NCI-H460 (cell line): Measurements from ENCODE around the gene USP36. TPM values are rescaled to one million over a fixed set of nuclear protein-coding genes. Genes with fewer than 3 reads are reported as not detected.
"Not testable (repeated sequence)": the region's sequence is repeated elsewhere in the genome, so short reads cannot be mapped to it uniquely, and the experiment has no call there.

ENCODE experiments used
- DNase-seq: peaks from one replicate; pipeline ENCODE4 v3.0.0-alpha.2; 2016; ENCODE audit warnings: low read depth; ENCODE audit errors: extremely low read depth
- total RNA-seq: library from RNA; depleted of rRNA; stranded (reverse); fragments of >200 nt; shearing (Covaris generic); gene quantifications from 2 replicates; pipeline ENCODE4 v1.2.3, GENCODE V29; 2014

The USP36 gene
- total RNA-seq, 1 experiment from 2014 or later = 55.5 TPM

DNA sequence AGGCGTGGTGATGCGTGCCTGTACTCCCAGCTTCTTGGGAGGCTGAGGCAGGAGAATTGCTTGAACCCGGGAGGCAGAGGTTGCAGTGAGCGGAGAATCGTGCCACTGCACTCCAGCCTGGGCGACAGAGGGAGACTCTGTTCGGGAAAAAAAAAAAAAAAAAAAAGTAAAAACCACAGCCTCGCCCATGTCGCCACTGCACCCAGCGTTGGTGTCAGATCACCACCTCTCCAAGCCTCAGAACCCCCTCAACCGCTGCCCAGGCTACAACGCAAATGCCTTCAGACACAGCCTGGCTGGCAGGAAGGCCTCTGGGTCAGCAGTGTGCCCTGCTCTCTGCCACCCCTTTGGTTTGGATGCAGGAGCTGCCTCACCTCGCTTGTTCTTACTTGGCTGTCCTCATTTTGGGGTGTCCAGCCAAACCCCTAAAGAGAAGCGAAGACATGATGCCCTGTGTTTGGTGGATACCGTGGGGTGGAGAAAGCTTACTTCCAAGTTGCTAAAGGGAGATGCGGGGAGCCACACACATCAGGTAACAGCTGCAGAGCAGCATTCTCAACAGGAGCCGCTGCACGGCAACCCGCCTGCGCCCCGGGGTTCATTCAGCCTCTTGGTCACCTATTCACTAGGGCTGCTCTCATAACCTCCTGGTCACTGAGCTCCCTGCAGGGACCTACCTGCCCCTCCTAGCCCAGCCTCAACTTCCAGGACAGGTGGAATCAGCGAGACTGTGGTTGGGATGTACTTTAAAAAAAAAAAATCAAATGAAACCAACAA lies 45.6 kb downstream of the USP36 start:
- DNase-seq = no peak

- DNase-seq = no peak
Measured at GRCh38 chr17:78794399-78794798, 46.2 kb downstream of the USP36 start.

- DNase-seq = no peak
Measured at GRCh38 chr17:78793968-78794367, 46.6 kb downstream of the USP36 start.

GRCh38 chr17:78793415-78793814 lies 47.2 kb downstream of the USP36 start:
- DNase-seq = no peak

DNA sequence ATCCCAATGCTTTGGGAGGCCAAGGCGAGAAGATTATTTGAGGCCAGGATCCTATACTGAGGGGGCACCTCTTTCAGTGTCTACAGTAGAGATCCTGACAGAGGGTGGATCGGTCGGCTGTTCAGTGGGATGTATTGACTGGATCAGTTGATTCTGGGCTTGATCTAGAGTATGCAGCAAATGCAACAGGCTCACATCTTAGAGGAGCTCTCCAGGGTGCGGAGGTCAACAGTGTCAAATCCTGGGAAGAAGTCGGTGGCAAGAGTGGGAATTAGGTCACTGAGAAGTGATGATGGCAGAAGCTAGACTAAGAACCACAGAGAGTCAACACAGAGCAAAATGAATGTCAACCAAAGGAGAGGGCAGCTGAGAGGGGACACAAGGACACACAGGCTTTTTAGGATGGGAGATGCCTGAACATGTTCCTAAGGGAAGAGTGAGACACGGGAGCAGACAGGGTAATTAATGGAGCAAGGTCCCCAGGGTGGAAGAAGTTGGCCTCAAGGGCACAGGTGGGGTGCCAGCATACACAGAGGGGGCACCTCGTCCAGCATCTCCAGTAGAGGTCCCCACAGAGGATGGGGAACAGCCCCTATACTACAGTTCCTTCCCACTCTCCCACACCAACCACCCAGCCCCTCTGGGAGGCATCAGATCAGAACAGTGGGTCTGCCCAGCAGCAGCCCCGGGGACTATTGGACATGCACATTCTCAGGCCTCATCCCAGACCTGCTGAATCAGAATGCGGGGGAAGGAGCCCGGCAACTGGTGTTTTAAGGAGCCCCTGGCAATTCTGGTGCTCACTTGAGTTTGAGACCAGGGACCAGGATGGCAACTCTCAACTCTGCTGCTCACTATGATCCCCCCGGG lies 48.5 kb downstream of the USP36 start:
- no peak for DNase-seq

DNA sequence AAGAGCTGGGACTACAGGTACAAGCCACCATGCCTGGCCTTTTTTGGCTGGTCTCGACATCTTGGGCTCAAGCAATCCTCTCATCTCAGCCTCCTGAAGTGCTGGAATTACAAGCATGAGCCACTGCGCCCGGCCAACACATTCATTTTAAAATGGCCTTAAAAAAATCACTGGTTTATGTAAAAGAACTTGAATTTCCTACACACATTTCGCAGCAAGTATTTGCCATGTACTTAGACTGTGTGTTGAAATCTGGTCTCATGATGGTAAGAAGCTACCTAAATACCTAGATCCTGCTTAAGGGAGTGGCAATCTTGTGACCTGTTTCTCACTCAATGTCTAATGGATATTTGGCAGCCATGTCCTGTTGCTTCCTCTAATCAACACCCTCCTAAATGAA lies 50.1 kb downstream of the USP36 start:
- DNase-seq = no peak

DNA sequence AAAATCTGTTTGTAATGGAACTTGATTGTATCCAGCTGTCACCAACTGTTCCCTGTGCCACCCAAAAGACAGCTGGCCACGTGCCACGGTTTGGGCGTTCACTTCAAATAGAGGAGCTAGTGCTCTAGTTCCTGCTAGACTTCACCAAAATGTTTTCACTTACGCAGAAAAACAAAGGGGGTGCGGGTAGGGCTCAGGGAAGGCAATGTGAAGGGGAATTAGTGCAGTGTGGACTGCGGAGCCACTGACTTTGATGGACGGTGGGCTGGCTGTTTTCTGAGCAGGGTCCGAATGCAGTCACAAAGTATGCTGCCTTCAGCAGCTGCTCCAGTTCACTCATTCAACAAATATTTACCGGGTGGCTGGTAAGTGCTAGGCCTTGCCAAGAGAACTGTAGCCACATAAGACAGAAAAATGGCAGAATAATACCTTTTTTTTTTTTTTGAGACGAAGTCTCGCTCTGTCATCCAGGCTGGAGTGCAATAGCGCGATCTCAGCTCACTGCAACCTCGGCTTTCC lies 50.9 kb downstream of the USP36 start:
- DNase-seq = peak; percentile 38

- peak; percentile 35 for DNase-seq
Measured at GRCh38 chr17:78789149-78789662, 51.4 kb downstream of the USP36 start.

GRCh38 chr17:78788451-78788850 lies 52.2 kb downstream of the USP36 start:
- no peak for DNase-seq

DNA sequence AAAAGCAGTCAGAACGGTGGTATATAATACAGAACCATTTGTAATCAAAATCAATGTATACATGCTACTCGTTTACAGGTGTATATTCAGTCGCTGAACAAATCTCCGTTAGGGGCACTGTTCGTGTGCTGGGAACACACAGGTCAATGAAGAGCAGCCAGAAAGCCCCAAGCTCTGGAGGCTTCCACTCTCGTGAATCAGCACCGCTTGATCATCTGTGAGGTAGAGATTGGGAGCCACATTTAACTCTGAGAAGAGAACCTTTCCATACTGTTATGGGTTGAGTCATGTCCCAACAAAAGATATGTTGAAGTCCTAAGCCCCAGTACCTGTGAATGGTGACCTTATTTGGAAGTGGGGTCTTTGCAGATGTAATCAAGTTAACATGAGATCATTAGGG lies 53.2 kb downstream of the USP36 start:
- peak; percentile 38 for DNase-seq

- DNase-seq = no peak
Measured at GRCh38 chr17:78785663-78786057, 55.0 kb downstream of the USP36 start.

- no peak for DNase-seq
Measured at GRCh38 chr17:78785011-78785662, 55.5 kb downstream of the USP36 start.

DNA sequence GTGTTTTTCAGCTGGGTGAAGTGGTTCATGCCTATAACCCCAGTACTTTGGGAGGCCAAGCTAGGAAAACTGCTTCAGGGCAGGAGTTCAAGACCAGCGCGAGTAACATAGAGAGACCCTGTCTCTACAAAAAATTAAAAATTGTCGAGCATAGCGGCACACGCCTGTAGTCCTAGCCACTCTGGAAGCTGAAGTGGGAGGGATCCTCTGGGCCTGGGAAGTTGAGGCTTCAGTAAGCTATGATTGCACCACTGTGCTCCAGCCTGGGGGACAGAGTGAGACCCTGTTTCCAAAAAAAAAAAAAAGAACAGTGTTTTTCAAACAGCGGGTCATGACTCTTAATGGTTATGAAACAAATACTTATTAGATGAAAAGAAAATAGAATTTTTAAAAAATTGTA lies 56.3 kb downstream of the USP36 start:
- DNase-seq = no peak

- DNase-seq = no peak
Measured at GRCh38 chr17:78783711-78784324, 56.8 kb downstream of the USP36 start.

DNA sequence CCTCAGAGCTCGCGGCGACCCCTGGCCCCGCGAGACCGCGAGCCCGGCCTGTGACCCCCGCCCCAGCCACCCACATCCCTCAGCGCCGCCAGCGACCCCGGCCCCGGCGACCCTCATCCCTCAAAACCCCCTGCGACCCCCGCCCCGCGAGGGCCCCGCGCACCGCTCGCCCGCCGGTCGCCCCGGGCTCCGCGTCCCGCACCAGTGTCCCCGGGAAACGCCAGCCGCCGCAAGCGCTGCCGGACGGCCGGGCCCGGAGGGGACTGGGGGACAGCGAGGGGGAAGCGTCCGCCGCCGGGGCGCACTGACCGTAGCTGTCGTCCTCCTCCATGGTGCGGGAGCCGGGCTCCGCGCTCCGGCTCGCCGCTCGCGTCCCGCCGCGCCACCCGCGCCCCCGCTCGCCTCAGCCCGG lies 58.7 kb downstream of the USP36 start, which contains the start of gene CYTH1:
CYTH1 (minus strand) TSS at position 381 of the 412 bp plus-strand sequence; CDS start at position 331, 50 bp downstream.
- DNase-seq = no peak

- DNase-seq = no peak
Measured at GRCh38 chr17:78781104-78781892, 59.3 kb downstream of the USP36 start.

GRCh38 chr17:78780335-78780734 lies 60.3 kb downstream of the USP36 start:
- DNase-seq = no peak

DNA sequence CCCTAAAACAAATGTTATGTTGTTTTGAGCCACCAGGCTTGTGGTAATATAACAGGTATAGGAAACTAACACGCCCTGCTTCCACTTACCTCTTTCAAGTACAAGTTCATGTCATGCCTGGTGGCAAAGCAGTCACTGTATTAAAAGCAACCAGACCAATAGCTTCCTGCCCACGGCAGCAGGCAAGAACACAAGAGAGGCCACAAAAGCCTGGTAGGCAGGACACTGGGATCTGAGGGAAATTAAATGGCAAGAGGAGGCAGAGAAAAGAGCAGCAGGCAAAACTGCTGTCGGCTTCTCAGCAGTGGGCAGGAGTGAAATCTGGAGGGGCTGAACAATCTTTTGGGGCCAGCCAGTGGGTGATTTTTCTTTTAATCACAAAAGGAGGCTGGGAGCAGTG lies 60.8 kb downstream of the USP36 start:
- DNase-seq = no peak

DNA sequence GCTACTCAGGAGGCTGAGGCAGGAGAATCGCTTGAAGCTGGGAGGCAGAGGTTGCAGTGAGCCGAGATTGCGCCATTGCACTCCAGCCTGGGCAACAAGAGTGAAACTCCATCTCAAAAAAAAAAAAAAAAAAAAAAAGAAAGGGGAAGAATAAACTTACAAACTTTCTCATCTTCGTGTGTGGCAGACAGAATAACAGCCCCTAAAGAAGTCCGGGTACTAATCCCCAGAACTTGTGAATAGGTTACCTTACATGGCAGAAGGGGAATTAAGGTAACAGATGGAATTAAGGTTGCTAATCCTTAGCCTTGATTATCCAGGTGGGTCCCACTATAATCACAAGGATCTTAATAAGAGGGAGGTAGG lies 61.3 kb downstream of the USP36 start:
- DNase-seq = not testable (repeated sequence)

GRCh38 chr17:78777881-78778280 lies 62.7 kb downstream of the USP36 start:
- no peak for DNase-seq
